Naive thymus-derived CD8-positive, alpha-beta T cell (primary cell): ENCODE measurements around the gene ARG2. TPM values are rescaled to one million over a fixed set of nuclear protein-coding genes. Genes with fewer than 3 reads are reported as not detected.
A peak's percentile ranks its signal among the peaks of the same experiment; 100 is the strongest.
"Not testable (repeated sequence)": the region's sequence is repeated elsewhere in the genome, so short reads cannot be mapped to it uniquely, and the experiment has no call there.

Experiments
- ATAC-seq, 2 donors: fragments of 150-1000 bp; cut with Tn5 transposase in 1 of 2; sonication (Bioruptor Pico), chemical (Tn5 transposase) in 1 of 2; 1 replicate in 1 of 2; 2 replicates in 1 of 2; pipeline ENCODE4 v1.10.0; 2021; ENCODE audit warnings: mild to moderate bottlenecking in 2 of 2, moderate library complexity in 2 of 2
- POLR2A ChIA-PET: fragments of 350-600 bp; sonication (Branson Sonifier 250); formaldehyde crosslinking; loops from one replicate; lab custom pipeline; 2021; ENCODE audit warnings: antibody characterized with exemption; lab: Charles Lee
- DNase-seq, 10 donors: peaks; one replicate each; pipeline versions ENCODE4 v3.0.0 to v3.0.0-alpha.2; 2020 to 2022
- H3K27ac Mint-ChIP-seq, 10 donors: one replicate each; pipeline ENCODE4 v1.8.0; 2020 to 2022; ENCODE audit warnings: mild to moderate bottlenecking in 10 of 10, mixed read lengths in 10 of 10, moderate library complexity in 4 of 10, inconsistent platforms in 1 of 10
- H3K27me3 Mint-ChIP-seq, 5 donors: one replicate each; pipeline ENCODE4 v1.8.0; 2021 to 2022; ENCODE audit warnings: mixed read lengths in 5 of 5
- H3K36me3 Mint-ChIP-seq, 3 donors: one replicate each; pipeline ENCODE4 v1.8.0; 2020 to 2022; ENCODE audit warnings: mixed read lengths in 3 of 3, mild to moderate bottlenecking in 2 of 3, inconsistent platforms in 1 of 3
- H3K4me1 Mint-ChIP-seq, 4 donors: one replicate each; pipeline ENCODE4 v1.8.0; 2021 to 2022; ENCODE audit warnings: mixed read lengths in 4 of 4
- H3K4me3 Mint-ChIP-seq, 10 donors: one replicate each; pipeline ENCODE4 v1.8.0; 2020 to 2022; ENCODE audit warnings: mild to moderate bottlenecking in 10 of 10, mixed read lengths in 10 of 10, moderate library complexity in 6 of 10, inconsistent platforms in 1 of 10
- H3K9me3 Mint-ChIP-seq, 9 donors: one replicate each; pipeline ENCODE4 v1.8.0; 2020 to 2022; ENCODE audit warnings: mixed read lengths in 9 of 9, mild to moderate bottlenecking in 3 of 9, inconsistent platforms in 1 of 9, moderate library complexity in 1 of 9
- polyA plus RNA-seq, 3 donors: library from polyadenylated mRNA; unstranded; fragments of 300-500 nt; fragmentation: Illumina TruSeq; gene quantifications; one replicate each; pipeline ENCODE4 v1.2.3, GENCODE V29; 2021
- total RNA-seq, 8 experiments: library from RNA in 2 of 8; stranded (reverse) in 2 of 8; gene quantifications; one replicate each; pipeline ENCODE4 v1.2.3 and lab custom pipeline; 2021 to 2026

Gene ARG2
- total and polyA plus RNA-seq, 5 experiments from 2014 or later = 0.32 to 1.1 (median 0.83) TPM; not detected in 1

DNA sequence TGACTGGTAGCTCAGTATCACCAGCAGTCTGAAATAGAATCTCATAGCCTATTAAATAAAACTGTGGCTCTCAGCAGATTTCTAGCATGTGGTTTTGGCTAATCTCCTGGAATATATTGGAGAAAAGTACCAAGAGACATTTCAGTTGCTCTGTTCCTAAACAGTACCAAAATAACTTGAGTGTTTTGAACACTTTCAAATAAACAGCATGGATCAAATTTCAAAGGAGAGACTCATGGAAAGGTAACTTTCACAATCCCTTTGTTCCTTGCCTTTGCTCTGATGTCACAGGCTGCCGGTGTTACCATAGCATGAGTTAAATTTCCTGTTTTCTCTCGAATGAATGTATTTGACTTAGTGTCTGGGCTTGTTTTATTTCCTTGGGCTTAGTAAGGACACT is 3.4 kb downstream of the ARG2 start:
- ATAC-seq = no peak
- Mint-ChIP-seq H3K4me1 (peaks cover 7 to 37% (median 30%) of the 10 kb centered on the region in 4 donors), H3K9me3 (no peaks in the 10 kb centered on the region), H3K27ac (peak overlapping the region in 5 of 10 donors; percentile 14 to 57 (median 29)), H3K36me3 (no peaks in the 10 kb centered on the region), H3K4me3 (peak overlapping the region in 2 of 10 donors; percentile 36 to 41), H3K27me3 (peaks cover 0 to 1% (median 0%) of the 10 kb centered on the region in 5 donors)
- POLR2A ChIA-PET = no interaction called here
- DNase-seq = no peak

DNA sequence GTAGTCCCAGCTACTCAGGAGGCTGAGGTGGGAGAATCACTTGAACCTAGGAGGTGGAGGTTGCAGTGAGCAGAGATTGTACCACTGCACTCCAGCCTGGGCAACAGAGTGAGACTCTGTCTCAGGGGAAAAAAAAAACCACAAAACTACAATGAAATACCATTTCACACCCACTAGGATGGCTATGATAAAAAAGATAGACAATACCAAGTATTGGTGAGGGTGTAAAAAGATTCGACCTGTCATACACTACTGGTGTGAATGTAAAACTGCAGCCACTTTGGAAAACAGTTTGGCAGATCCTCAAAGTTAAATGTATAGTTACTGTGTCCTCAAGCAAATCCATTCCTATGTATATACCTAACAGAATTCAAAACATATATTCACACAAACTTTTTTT is 6.4 kb downstream of the ARG2 start:
- not testable (repeated sequence) for H3K27ac Mint-ChIP-seq, ATAC-seq

DNA sequence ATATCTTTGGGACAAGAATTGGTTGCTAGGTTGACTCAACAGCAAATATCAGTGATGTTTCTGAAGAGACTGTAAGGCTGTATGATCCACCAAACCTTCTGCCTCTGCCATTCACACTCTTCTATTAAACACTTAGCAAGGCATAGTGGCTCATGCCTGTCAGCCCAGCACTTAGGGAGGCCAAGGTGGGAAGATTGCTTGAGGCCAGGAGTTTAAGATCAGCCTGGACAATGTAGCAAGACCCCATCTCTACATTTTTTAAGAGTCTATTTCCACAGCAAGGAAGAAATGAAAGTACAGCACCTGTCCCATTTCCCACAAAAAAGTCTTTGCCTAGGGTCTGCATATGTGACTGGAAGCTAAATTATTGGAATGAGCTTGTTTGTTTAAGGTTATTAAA is 7.8 kb downstream of the ARG2 start:
- POLR2A ChIA-PET = no interaction called here
- H3K4me3 Mint-ChIP-seq = no peak overlapping the region
- H3K36me3 Mint-ChIP-seq = peaks cover 0 to 4% (median under 1%) of the 10 kb centered on the region in 3 donors
- no peak overlapping the region for H3K27ac Mint-ChIP-seq
- peaks cover 0 to 9% (median 7%) of the 10 kb centered on the region in 4 donors for H3K4me1 Mint-ChIP-seq
- ATAC-seq (no peak), DNase-seq (no peak)
- H3K9me3 Mint-ChIP-seq = no peaks in the 10 kb centered on the region
- H3K27me3 Mint-ChIP-seq = peaks cover 0 to 2% (median 0%) of the 10 kb centered on the region in 5 donors

More for the DNA sequence above, 6.4 kb downstream of the ARG2 start:
- H3K4me3 Mint-ChIP-seq, DNase-seq, POLR2A ChIA-PET, H3K9me3 Mint-ChIP-seq, H3K27me3 Mint-ChIP-seq, H3K36me3 Mint-ChIP-seq: not testable (repeated sequence)
- peaks cover 0 to 14% (median 9%) of the 10 kb centered on the region in 4 donors for H3K4me1 Mint-ChIP-seq

DNA sequence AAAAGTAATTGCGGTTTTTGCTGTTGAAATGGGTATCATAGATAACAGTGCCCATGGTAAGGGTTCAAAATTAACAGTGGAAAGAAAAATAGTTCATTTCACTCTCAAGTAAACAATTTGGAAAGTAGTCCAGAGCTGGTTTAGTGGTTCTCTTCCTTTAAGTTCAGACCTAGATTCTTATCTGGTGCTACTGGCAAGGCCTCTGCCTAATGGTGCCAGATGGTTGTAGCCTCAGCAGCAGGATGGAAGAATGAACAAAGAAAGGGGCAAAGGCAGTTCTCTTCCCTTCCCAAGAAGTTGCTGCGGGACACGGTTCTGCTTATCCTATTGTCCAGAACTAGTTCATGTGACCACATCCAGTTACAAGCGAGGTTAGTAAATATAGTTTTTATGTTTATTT is 10.5 kb downstream of the ARG2 start:
- peaks cover 0 to 6% (median 1%) of the 10 kb centered on the region in 3 donors for H3K36me3 Mint-ChIP-seq
- no peaks in the 10 kb centered on the region for H3K9me3 Mint-ChIP-seq
- ATAC-seq (no peak), DNase-seq (no peak)
- H3K4me3 Mint-ChIP-seq = no peak overlapping the region
- H3K4me1 Mint-ChIP-seq = no peaks in the 10 kb centered on the region
- H3K27me3 Mint-ChIP-seq = peaks cover 0 to 2% (median 0%) of the 10 kb centered on the region in 5 donors
- POLR2A ChIA-PET = no interaction called here
- H3K27ac Mint-ChIP-seq = peak overlapping the region in 1 of 10 donors; percentile 1

DNA sequence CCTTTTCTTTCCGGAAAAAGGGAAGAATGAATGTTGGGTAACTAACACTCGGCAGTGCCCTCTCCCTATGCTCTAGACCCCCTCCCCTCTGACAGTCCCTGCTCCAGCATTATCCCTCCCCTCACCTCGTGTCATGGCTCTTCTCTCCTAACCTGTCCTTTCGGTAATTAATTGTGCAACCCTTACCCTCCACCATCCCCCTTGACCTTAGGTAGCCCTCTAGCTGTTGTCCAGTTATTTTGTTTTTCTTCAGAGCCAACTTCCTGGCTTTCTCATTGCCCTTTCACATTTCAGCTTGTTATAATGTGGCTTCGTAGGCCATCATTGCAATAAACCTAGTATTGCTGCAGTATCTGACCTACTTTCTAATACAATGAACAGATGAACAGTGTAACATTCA is 11.2 kb downstream of the ARG2 start:
- no peaks in the 10 kb centered on the region for H3K4me1 Mint-ChIP-seq
- no peak overlapping the region for H3K4me3 Mint-ChIP-seq
- no peaks in the 10 kb centered on the region for H3K9me3 Mint-ChIP-seq
- POLR2A ChIA-PET = interaction anchor here (0.6 kb wide), 1 partner anchor 9 kb away, joined by 9 read pairs; no protein-coding TSS in a partner anchor
- peaks cover 0 to 2% (median 0%) of the 10 kb centered on the region in 5 donors for H3K27me3 Mint-ChIP-seq
- ATAC-seq = no peak
- peaks cover 0 to 6% (median 1%) of the 10 kb centered on the region in 3 donors for H3K36me3 Mint-ChIP-seq
- no peak overlapping the region for H3K27ac Mint-ChIP-seq
- no peak for DNase-seq

DNA sequence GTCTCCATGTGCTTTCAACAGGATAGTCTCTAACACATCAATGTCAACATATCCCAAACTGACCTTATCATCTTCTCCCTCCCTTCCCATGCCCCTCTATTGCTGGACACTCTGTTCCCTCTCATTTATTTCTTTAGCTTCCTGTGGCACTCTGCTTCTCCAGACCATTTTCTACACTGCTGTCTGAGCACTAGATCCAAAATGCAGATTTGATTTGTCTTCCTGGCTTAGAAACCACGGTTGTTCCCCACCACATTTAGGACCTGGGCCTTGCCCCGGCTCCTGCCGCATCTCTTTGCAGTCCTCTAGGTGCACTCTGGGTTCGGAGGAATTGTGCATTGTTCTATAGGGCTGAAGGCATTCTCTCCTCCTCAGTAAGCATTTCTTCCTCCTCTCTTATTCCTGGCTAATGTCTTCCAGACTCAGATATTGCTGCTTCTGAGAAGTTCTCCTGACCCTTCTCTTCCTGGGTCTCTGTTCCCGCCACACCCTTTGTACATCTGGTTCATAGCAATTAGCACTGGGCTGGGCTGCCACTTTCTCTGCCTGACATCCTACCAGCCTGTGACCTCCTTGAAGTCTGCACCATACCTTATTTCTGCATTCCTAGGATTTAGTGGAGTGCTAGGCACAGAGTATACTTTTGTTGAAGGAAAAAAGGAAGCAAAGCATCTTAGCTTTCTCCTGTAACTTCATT is 13.9 kb downstream of the ARG2 start:
- H3K4me1 Mint-ChIP-seq = no peaks in the 10 kb centered on the region

DNA sequence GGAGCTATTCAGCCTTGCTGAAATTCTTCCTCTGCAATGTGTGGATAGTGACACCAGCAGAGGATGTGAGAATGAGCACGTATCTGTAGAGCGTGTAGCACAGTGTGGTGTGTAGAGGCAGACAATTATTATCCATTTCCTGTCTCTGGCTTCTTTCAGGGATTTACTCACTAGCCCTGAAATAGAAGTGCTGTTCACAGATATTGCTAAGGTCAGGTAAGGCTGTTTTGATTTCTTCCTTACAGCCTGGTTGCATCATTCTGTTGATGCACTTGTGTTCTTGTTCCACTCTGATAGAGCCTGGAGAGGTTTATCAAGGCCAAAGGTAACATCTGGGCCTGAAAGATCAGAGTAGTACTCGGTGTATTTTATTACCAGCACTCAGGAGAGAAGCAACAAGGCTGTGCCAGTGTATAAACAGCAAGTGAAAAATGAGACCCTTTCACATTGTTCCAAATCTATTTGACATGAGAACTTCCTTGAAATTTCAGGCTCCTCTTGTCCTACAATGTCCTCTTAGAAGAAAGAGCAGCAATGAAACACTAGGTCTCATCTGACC is 16.7 kb downstream of the ARG2 start:
- ATAC-seq (no peak), DNase-seq (no peak)
- no peak overlapping the region for H3K4me3 Mint-ChIP-seq
- POLR2A ChIA-PET = no interaction called here
- H3K9me3 Mint-ChIP-seq = no peaks in the 10 kb centered on the region
- H3K4me1 Mint-ChIP-seq = no peaks in the 10 kb centered on the region
- no peak overlapping the region for H3K27ac Mint-ChIP-seq
- H3K36me3 Mint-ChIP-seq = peaks cover 0 to 6% (median 1%) of the 10 kb centered on the region in 3 donors
- H3K27me3 Mint-ChIP-seq = no peaks in the 10 kb centered on the region

More for the DNA sequence above, 13.9 kb downstream of the ARG2 start:
- Mint-ChIP-seq H3K27ac (no peak overlapping the region), H3K27me3 (peaks cover 0 to 2% (median 0%) of the 10 kb centered on the region in 5 donors), H3K36me3 (peaks cover 0 to 6% (median 1%) of the 10 kb centered on the region in 3 donors), H3K9me3 (no peaks in the 10 kb centered on the region), H3K4me3 (no peak overlapping the region)
- ATAC-seq (no peak), DNase-seq (no peak)
- POLR2A ChIA-PET = no interaction called here

DNA sequence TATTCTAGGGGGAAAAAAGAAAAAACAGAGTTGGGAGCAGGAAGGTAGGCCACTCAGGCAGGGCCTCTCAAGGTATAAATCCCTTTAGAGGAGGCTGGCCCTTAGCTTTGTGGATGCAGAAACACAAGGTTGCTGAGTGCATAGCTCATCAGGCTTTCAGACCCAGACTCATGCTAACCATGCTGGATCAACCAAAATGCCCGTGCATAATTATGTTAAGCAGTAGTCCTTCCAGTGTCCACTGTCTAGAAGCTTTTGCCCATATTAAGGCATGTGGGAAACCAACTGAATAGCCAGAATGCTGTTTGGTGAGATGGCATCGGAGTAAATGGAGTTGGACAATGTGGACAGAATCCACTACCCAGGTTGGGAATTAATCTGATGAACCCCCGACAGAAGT is 18.9 kb downstream of the ARG2 start:
- peaks cover 0 to 3% (median 0%) of the 10 kb centered on the region in 4 donors for H3K4me1 Mint-ChIP-seq
- no peak overlapping the region for H3K4me3 Mint-ChIP-seq
- POLR2A ChIA-PET = no interaction called here

DNA sequence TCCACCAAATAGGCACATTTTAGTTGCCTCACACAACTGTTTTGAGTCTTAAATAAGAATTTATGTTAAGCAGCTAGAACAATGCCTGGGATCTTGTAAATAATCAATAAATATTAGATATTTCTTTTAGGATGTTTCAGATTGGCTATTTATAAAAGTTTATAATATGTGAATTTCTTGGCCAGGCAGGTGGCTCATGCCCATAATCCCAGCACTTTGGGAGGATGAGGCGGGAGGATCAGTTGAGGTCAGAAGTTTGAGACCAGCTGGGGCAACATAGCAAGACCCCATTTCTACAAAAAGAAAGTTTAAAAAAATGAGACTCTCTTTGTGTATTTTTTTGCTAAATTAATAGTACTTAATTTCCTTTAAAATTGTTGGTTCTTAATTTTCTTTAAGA is 21.8 kb downstream of the ARG2 start:
- Mint-ChIP-seq H3K36me3 (peaks cover 0 to 13% (median 0%) of the 10 kb centered on the region in 3 donors), H3K4me3 (no peak overlapping the region), H3K27ac (no peak overlapping the region), H3K9me3 (no peaks in the 10 kb centered on the region), H3K27me3 (no peaks in the 10 kb centered on the region), H3K4me1 (peaks cover 0 to 3% (median 0%) of the 10 kb centered on the region in 4 donors)
- no peak for DNase-seq
- ATAC-seq = no peak
- POLR2A ChIA-PET = no interaction called here

More for the DNA sequence above, 18.9 kb downstream of the ARG2 start:
- Mint-ChIP-seq H3K27me3 (no peaks in the 10 kb centered on the region), H3K9me3 (no peaks in the 10 kb centered on the region), H3K36me3 (no peaks in the 10 kb centered on the region), H3K27ac (peak overlapping the region in 1 of 10 donors; percentile 62)
- DNase-seq (no peak), ATAC-seq (no peak)

DNA sequence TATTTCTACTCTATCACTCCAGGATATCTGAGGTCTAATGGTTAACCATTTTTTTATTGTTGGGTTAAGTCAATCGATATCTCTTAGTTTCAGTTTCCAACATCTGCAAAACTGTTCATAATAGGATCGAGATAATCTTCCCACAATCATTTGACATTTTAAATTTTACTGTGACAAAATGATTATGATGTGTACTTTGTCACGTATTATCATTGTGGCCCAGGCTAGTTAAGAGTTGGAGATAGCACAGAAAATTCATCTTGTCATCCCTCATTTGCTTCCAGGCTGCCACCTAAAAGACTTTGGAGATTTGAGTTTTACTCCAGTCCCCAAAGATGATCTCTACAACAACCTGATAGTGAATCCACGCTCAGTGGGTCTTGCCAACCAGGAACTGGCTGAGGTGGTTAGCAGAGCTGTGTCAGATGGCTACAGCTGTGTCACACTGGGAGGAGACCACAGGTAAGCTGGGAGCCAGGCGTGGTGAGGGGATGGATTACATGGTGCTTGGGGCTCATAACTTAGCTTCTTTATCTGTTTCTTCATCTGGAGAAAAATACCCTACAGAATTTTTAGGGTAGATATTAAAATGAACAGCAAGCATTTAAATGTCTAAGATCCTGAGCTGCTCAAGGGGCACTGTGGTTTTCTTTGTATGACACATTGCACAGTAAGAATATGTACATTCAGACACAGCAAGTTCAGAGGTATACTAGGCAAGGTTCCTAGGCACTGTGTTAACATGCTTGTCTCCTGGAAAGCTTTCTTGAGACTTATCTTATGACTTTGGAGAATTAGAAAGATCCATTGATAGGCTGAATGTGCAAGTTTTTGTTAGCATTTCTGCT is 22.4 kb downstream of the ARG2 start:
- Mint-ChIP-seq H3K9me3 (no peaks in the 10 kb centered on the region), H3K27me3 (no peaks in the 10 kb centered on the region), H3K36me3 (peaks cover 0 to 19% (median 0%) of the 10 kb centered on the region in 3 donors), H3K4me1 (peaks cover 0 to 3% (median 0%) of the 10 kb centered on the region in 4 donors), H3K27ac (peak overlapping the region in 4 of 10 donors; percentile 41 to 86 (median 72)), H3K4me3 (no peak overlapping the region)
- no peak for DNase-seq
- no peak for ATAC-seq
- POLR2A ChIA-PET = interaction anchor here (0.7 kb wide), 1 partner anchor 38 kb away, joined by 6 read pairs; no protein-coding TSS in a partner anchor

DNA sequence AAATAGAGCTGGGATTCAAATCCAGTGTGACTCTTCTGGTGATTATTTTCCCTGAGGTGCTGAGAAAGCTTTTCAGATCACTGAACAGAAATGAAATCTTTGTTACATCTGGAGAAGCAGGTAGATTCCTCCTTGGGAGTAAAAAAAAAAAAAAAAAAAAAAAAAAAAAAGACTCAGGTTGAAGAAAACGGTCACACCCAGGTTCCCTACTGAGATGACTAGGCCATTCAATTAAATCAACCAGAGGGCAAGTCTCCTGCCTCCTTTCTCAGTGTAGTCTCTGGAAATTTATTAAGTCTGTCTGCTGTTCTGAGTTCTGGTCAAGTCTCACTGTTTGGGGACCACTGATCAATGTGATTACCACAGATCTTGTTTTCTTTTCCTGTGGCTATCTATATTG is 24.0 kb downstream of the ARG2 start:
- Mint-ChIP-seq H3K4me1 (peaks cover 0 to 3% (median 0%) of the 10 kb centered on the region in 4 donors), H3K27me3 (no peaks in the 10 kb centered on the region)
- POLR2A ChIA-PET = interaction anchor here (0.7 kb wide), 1 partner anchor 64 kb away, joined by 6 read pairs; no protein-coding TSS in a partner anchor

DNA sequence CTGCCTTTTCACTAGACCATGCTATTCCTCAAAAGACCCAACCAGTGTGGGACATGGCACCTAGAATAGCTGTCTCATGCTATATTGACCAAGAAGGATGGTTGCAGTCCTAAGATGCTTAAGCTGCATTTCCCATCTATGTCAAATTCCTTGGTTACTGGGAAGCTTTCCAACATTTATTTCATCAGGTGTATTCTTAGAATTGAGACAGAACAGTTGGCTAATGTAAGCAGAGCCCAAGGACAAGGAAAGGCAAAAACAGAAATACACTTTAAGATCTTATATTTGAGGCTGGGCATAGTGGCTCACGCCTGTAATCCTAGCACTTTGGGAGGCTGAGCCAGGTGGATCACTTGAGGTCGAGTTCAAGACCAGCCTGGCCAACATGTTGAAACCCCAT is 24.7 kb downstream of the ARG2 start:
- DNase-seq (no peak), ATAC-seq (no peak)
- Mint-ChIP-seq H3K4me1 (peaks cover 0 to 3% (median 0%) of the 10 kb centered on the region in 4 donors), H3K4me3 (no peak overlapping the region), H3K27me3 (no peaks in the 10 kb centered on the region), H3K27ac (peak overlapping the region in 4 of 10 donors; percentile 27 to 70 (median 34)), H3K36me3 (peaks cover 0 to 34% (median 0%) of the 10 kb centered on the region in 3 donors), H3K9me3 (no peaks in the 10 kb centered on the region)
- POLR2A ChIA-PET = no interaction called here

More for the DNA sequence above, 24.0 kb downstream of the ARG2 start:
- Mint-ChIP-seq H3K36me3 (peaks cover 0 to 27% (median 0%) of the 10 kb centered on the region in 3 donors), H3K27ac (peak overlapping the region in 6 of 10 donors; percentile 21 to 76 (median 53)), H3K9me3 (no peaks in the 10 kb centered on the region), H3K4me3 (no peak overlapping the region)
- DNase-seq (no peak), ATAC-seq (no peak)
